GM19328 (cell line): Measurements from ENCODE around the gene DYNC2I2.
"Not testable (repeated sequence)": the region's sequence is repeated elsewhere in the genome, so short reads cannot be mapped to it uniquely, and the experiment has no call there.

ENCODE experiments used
- ATAC-seq: cut with Tn5 transposase; IDR thresholded peaks from one replicate; pipeline ENCODE4 v1.9.1; 2021; ENCODE audit warnings: mild to moderate bottlenecking, moderate library complexity; ENCODE audit not compliant: unreplicated experiment

The DYNC2I2 gene

DNA sequence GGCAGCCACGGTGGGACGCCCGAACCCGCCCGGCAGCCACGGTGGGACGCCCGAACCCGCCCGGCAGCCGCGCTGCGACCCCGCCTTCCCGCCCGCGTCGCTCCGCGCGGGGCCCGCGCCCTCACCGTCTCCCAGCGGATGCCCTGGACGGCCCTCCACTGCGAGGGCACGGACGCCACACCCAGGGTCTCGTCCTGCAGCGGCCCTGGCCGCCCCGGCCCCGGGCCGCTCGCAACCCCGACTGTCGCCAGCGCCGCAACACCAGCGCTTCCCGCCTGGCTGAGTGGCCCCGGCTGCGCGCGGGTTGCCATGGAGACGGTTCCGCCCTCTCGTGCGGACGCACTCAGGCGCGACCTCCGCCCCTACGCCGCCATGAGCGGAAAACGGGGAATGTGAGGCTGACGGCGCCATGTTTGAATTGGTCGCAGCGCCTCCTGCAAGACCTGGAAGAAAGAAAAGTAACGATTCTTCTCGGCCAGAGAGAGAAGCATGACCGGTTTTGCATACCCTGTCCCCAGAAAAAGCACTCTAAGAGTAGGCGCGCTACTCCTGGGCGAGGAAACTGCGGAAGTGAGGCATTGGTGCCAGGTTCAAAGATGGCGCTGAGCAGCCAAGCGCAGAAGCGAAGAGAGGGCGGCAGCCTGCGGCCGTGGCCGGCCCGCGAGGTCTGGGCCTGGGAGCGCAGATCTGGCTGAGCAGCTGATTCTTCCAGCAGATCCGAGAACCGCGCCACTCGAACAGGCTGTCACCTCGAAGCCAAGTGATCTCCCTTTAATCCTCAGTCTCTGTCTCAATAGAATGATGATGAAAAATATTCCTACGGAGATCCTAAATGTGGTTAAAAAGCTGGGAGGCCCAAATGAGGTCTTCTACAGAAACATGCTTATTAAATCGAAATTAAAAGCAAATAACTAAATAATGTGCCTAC lies at the start of gene DYNC2I2:
Gene DYNC2I2 (minus strand): TSS at position 432 of the 928 bp plus-strand sequence. CDS start 121 bp downstream, at position 311.
- ATAC-seq, result peak; percentile 63

DNA sequence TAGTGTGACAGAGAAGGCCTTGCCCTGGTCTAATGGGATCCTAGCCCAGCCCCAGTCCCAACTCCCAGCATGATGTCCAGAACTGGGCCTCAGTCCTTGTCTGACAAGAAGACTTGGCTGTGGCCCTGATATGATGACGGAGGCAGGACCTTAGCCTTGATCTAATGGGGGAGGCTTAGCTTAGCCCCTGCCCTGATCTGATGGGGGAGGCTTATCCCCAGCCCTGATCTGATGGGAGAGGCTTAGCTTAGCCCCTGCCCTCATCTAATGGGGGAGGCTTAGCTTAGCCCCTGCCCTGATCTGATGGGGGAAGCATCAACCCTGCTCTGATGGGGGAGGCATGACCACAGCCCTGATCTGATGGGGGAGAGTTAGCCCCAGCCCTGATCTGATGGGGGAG lies 49.4 kb upstream of the DYNC2I2 start:
- no peak for ATAC-seq

DNA sequence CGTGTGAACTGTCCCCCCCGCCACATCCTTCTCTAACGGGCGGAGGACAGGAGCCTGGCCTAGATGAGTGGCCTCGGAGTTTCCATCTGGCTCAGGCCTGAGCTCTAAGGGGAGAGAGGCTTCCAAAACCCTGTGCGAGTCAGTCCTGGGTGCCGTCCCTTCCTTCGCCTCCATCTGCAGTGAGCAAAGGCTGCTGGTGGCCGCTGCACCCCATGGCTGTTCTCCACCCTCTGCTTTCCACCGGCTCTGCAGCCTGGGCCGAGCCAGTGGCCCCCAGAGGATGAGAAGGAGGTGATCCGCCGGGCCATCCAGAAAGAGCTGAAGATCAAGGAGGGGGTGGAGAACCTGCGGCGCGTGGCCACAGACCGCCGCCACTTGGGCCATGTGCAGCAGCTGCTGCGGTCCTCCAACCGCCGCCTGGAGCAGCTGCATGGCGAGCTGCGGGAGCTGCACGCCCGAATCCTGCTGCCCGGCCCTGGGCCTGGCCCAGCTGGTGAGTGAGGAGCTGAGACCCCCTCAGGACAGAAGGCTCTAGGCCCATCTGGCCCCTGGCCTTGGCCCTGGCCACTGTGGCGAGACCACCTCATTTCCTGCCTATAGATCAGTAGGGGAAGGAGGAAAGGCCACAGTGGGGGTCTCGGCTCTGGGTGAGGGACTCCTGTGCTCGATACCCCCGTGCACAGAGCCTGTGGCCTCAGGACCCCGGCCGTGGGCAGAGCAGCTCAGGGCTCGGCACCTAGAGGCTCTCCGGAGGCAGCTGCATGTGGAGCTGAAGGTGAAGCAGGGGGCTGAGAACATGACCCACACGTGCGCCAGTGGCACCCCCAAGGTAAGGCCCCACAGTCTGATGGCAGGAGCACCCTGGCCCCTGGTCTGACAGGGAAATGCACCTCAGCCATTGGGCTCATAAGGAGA lies 48.7 kb upstream of the DYNC2I2 start:
- no peak for ATAC-seq

DNA sequence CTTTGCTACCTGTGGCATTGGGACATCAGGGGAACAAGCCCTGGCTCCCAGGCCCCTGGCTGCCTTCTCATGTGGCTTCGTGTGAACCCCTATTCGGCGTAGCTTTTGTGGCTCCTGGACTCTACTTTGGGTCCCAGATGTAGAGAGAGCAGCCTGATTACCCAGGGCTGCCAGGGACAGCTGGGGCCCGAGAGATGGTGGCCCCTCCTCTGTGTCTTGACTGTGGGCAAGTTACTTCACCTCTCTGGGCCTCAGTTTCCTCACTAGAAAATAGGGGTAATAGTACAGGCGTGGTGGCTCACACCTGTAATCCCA lies 47.7 kb upstream of the DYNC2I2 start:
- ATAC-seq, result no peak

DNA sequence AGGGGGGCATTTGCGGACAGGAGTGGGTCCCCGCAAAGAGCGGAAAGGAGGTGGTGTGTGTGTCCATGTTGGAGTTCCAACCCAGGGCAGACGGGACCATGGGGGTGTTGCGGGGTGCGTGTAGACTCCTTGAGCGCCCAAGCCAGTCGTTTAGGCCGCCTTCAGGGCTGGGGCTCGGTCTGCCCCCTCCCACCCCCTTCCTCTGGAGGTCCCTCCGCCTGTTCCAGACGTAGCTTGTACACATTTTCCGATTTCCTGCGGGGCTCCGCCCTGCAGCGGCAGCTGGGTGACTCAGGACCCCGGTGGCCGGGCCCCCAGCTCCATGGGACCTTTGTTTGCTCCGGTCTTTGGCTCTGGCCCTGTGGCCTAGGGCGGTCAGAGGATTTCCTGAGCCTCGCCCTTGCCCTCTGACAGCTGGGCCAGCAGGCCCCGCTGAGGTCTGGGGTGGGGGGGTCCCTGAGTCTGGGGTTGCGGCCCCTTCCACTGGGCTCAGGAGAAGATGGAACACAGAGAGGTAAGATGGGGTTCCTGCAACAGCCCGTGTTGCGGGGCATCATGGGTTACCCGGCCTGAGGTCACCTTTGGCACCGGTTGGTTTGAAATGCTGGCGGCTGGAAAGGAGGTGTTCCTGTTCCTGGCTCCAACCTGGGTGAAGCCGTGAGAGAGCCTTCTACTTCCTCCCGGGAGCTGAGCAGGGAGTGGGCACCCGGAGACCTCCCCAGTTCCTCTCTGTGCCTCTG lies 47.1 kb upstream of the DYNC2I2 start:
- no peak for ATAC-seq

DNA sequence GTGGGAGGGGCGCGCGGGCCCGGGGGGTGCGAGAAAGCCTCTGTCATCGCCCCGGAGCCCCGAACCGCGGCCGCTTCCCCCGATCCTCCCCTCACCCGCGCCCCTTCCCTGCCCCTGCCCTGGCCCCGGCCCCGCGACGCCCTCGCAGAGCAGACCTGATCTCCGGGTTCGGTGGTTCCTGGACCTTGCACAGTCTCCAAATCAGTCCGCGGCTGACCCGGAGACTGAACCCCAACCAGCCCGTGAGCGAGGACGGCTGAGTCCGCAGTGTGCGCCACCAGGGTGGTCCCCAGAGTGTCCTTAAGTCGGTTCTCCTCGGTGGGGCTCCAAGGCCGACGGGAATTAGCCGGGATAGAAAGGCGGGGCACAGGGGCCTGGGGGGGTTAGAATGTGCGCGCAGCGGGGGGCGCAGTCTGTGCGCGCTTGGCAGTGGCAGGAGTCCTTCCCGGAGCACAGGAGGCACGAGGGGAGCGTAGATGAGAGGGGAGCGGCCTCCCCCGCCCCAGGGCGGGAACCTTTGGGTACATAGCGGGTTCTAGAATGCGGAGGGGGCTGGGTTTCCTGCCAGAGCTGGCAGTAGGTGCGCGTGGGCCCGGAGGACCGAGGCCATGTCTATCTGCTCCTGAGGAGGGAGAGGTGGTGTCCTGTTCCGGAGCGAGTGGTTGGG lies 46.4 kb upstream of the DYNC2I2 start:
- ATAC-seq, result peak; percentile 27

DNA sequence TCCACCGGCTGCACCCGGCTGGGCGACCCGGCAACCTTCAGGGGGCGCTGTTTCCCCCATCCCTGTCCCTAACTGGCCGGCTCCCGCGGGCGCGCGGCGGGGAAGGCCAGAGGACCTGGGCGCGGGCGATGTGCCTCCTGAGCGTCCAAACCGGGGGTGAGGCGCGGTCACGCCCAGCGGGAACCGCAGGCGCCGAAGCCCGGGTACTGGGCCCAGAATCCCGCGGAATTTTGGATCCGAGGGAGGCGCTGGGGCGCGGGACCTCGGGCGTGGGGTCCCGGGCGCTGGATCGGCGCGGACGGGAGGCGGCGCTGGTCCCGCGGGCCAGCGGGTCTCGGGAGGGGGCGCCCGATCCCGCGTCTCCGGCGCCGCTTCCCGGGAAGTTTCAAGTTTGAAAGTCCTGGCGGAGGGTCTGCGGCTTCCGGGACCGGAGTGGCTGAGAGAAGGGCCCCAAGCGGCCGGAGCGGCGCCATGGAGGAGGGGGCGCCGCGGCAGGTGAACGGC lies 45.9 kb upstream of the DYNC2I2 start, which contains the start of gene PKN3:
Gene PKN3 (plus strand): TSS at position 59 of the 504 bp plus-strand sequence. CDS start 413 bp downstream, at position 472.
- ATAC-seq, result peak; percentile 73

DNA sequence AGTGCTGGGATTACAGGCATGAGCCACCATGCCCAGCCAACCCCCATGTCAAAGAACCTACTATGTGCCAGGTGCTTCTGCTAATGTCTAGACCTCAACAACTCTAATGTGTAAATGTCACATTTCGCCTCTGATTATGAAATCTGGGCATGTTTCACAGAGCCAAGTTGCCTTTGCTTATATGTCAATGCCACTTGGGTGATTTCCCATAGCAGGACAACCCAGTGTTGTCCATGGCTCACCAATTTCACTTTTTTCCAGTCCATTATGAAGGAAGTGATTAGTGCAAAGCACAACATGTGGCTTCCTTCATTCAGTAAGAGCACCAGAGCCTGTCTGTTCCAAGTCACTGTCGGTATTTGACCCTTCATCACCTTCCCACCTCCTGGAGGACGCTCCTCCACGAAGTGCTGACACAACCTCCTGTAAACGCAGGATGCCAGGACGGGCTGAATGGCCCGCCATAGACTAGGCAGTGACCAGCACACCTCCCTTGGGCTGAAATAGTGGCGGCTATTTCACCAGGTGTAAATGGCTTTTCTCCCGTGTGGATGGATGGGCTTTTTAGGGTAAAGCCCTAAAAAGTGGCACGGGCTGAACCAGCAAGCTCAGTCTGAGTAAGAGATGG lies 44.7 kb upstream of the DYNC2I2 start:
- ATAC-seq, result no peak

DNA sequence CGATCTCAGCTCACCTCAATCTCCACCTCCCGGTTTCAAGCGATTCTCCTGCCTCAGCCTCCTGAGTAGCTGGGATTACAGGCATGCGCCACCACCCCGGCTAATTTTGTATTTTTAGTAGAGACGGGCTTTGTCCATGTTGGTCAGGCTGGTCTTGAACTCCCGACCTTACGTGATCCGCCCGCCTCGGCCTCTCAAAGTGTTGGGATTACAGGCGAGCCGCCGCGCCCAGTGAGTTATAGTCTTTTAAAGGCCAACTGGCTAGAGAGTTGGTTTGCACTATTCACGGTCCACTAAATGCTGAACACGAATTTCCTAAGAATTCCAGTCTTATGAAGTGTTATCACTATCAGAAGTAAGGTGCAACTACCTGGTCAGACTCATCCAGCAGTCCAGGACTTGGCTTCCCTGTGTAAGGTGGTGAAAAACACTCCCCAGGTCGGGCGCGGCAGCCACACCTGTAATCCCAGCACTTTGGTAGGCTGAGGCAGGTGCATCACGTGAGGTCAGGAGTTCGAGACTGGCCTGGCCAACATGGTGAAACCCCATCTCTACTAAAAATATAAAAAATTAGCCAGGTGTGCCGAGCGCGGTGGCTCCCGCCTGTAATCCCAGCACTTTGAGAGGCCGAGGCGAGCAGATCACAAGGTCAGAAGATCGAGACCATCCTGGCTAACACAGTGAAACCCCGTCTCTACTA lies 42.6 kb upstream of the DYNC2I2 start:
- not testable (repeated sequence) for ATAC-seq

DNA sequence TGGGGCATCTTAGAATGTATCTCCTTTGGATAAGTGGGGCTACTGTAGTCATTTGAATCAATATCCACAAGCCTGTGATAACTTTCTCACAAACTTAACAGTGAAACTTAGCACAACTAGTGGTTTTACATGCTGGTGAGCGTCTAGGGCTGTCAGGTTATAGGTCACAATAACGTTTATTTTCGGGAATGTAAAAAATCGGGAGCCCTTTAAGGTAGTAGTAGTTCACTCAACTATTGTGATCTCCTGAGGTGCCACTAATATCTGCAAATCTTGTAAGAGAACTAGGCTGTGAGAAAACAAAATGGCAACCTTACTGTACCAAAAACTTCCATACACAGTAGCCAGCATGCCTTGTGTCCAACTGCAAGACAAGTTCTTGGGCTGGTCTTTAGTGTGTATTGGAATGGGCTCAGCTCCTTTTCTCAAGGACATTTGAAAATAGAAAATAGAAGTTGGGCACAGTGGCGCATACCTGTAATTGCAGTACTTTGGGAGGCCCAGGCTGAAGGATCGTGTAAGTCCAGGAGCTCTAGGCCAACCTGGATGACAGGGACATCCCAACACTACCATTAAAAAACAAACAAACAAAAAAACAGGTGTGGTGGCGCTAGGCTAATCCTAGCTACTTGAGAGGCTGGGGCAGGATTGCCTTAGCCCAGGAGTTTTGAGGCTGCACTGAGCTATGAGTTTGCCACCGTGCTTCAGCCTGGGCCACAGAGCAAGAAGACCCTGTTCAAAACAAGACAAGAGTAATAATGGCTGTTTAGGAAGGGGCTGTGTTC lies 40.5 kb upstream of the DYNC2I2 start:
- no peak for ATAC-seq

DNA sequence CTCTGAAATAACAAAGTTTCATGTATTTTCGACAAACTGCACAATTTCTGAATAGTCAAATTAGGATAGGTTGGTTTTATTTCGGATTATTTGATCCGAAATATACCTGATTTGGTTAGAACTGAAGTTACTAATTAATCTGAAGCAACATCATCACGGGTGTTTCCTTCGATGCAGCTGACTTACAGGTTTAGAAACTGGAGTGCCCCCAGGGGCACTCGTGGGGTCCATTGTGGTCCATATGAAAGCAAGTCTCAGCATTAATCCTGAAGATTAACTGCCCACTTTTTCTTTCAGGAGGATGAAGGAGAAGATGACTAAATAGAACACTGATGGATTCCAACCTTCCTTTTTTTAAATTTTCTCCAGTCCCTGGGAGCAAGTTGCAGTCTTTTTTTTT lies 37.7 kb upstream of the DYNC2I2 start:
- no peak for ATAC-seq

DNA sequence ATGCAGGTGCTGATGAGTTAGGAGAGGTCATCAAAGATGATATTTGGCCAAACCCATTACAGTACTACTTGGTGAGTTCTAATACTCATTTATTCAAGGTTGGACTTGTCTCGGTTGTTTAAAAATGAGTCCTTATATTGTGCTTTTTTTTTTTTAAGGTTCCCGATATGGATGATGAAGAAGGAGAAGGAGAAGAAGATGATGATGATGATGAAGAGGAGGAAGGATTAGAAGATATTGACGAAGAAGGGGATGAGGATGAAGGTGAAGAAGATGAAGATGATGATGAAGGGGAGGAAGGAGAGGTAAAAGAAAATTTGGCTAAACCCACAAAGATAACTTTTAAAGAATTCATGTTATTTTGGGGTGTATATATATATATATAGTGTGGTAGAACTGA lies 37.1 kb upstream of the DYNC2I2 start:
- ATAC-seq, result not testable (repeated sequence)

DNA sequence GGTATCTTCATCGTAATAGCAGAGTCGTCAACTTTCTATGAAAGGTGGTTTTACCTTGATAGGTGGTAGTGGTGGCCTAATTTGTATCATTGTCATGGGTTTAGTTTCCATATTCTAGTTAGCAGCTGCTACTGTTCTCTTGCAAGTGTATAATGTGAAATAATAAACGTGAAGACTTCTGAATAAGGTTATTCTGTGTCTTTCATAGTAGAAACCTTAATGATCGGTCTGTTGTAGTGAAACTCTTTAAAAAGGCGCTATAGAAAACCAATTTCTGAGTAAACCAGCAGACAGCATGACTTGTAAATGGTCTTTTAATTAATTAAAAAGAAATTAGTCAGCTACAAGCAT lies 34.0 kb upstream of the DYNC2I2 start:
- no peak for ATAC-seq

DNA sequence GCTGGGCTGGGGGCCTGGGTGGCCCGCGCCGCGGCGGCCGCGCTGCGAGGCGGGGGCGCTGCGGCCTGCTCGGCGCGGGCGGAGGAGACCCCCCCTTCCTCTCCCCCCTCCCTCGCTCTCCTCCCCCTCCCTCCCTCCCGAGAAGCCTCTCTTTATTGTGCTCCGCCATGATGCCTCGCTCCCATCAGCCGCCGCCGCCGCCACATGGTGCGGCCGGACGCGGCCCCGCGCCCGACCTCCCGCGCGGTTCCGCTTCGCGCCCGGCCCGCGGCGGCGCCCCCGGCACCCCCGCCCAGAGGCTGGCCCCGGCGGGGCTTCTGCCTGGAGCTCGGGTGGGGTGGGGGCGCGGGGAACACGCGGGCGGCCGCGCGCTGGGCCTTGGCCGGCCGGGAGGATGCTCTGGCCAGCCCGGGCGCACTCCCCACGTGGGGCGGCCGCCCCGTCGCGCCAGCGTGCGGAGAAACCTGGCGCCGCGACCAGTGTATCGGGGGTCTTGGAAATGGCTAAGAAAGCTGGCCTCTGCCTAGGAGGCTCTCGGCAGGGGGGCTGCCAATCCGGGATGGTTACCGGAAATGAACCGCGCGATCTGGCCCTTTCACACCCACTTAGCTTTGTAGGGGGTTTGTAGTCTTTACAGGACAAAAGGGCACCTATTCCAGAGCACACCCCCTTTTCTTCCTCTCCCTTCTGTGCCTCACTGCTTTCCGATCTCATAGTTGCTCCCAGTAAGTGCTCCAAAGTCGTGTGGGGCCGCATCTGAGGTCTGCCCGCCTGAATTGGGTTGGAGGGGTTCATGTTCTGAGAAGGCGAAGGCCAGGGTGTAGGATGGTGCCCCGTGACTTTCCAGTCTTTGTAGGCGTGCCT lies 33.4 kb upstream of the DYNC2I2 start:
- ATAC-seq, result no peak

DNA sequence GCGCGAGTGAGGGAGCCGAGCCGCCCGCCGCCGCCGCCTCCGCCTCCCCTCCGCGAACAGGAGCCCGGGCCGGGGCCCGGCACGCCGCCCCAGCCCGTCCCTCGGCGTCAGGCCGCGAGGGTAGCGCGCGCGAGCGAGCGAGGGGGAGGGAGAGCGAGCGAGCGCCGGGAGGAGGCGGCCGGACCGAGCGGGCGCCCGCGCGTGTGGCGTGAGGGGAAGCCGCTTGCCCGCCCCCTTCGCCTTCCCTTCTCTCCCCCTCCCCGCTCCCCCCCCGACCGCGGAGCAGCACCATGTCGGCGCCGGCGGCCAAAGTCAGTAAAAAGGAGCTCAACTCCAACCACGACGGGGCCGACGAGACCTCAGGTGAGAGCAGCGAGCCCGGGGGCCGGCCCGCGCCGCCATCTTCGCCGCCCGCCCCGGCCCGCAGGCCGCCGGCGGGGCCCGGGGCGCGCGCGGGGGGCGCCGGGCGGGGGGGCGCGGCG lies 32.7 kb upstream of the DYNC2I2 start:
- ATAC-seq, result peak; percentile 3

DNA sequence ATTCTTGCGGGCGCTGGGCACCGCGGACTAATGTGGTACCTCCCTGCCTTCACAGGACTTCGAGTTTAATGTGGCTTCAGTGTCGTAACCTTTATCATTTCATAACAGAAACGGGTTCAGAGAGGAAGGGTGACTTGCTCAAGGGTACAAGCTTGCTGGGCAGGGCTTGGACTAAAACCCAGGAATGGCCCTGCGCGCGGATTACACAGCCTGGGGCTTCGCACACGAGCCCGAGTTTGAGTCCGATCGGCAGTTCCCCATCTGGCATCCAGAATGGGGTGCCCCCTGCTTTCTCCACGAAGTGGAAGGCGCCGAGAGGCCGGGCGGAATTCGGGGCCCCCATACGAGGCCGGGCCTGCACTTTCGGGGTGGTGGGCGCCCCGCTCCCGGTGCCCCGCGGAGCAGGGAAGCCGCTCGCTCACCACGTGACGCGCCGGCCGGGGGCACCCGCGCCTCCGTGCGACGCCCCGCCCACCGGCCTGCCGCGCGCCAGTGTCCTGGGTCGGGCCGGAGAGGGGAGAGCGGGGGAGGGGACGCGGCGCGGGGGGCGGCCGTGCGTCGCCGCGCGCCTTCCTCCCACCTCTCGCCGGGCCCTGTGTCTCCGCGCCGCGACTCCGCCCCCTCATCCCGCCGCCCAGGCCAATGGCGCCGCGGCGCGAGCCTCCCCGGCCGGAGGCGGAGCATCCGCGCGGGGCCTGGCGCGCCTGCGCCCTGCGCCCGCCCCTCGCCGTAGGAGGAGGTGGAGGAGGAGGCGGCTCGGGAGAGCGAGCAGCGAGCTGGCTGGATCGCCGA lies 32.0 kb upstream of the DYNC2I2 start, which contains the start of gene SET:
Gene SET (plus strand): TSS at position 722 of the 792 bp plus-strand sequence. CDS start 361 bp downstream, outside the sequence.
- ATAC-seq, result peak; percentile 67
